MM.1S (cell line): ENCODE results near the gene B3GNT8.

Experiments
- DNase-seq: peaks from one replicate; pipeline ENCODE4 v3.0.0-alpha.2; 2015
- H2AFZ ChIP-seq: fragments of 300-600 bp; sonication (generic); 2 replicates; pipeline ENCODE4 v1.6.0; 2016; ENCODE audit warnings: antibody characterized with exemption, low read length
- H3F3A ChIP-seq: fragments of 300-600 bp; sonication (generic); 2 replicates; pipeline ENCODE4 v1.6.1; 2016; ENCODE audit warnings: mild to moderate bottlenecking, antibody characterized with exemption, low read length, moderate library complexity, mixed read lengths; ENCODE audit not compliant: insufficient read depth
- H3K27ac ChIP-seq: fragments of 300-600 bp; sonication (generic); 2 replicates; pipeline ENCODE4 v1.5.1; 2016; ENCODE audit warnings: mild to moderate bottlenecking, low read length
- H3K27me3 ChIP-seq: fragments of 300-600 bp; sonication (generic); replicated peaks from 2 replicates; pipeline ENCODE4 v1.6.0; 2016; ENCODE audit warnings: low read length; ENCODE audit not compliant: insufficient read depth
- H3K36me3 ChIP-seq: fragments of 300-600 bp; sonication (generic); replicated peaks from 2 replicates; pipeline ENCODE4 v1.6.1; 2016; ENCODE audit warnings: mild to moderate bottlenecking, low read length, mixed read lengths; ENCODE audit not compliant: insufficient read depth
- H3K4me1 ChIP-seq: fragments of 300-600 bp; sonication (generic); 2 replicates; pipeline ENCODE4 v1.6.1; 2016; ENCODE audit warnings: low read length, mixed read lengths
- H3K4me2 ChIP-seq: fragments of 300-600 bp; sonication (generic); 2 replicates; pipeline ENCODE4 v1.6.0; 2016; ENCODE audit warnings: low read depth, low read length
- H3K4me3 ChIP-seq: fragments of 300-600 bp; sonication (generic); 2 replicates; pipeline ENCODE4 v1.5.1; 2016; ENCODE audit warnings: low read length, mixed read lengths
- H3K79me2 ChIP-seq: fragments of 300-600 bp; sonication (generic); 2 replicates; pipeline ENCODE4 v1.6.1; 2016; ENCODE audit warnings: mixed run types, low read length, mixed read lengths
- H3K9ac ChIP-seq: fragments of 300-600 bp; sonication (generic); 2 replicates; pipeline ENCODE4 v1.6.1; 2016; ENCODE audit warnings: low read length, mixed read lengths
- H3K9me2 ChIP-seq: fragments of 300-600 bp; sonication (generic); replicated peaks from 2 replicates; pipeline ENCODE4 v1.6.1; 2016; ENCODE audit warnings: mild to moderate bottlenecking, low read length, mixed read lengths; ENCODE audit not compliant: insufficient read depth
- H3K9me3 ChIP-seq: fragments of 300-600 bp; sonication (generic); replicated peaks from 2 replicates; pipeline ENCODE4 v1.6.1; 2016; ENCODE audit warnings: mild to moderate bottlenecking, low read length, mixed read lengths; ENCODE audit not compliant: insufficient read depth
- H4K20me1 ChIP-seq: fragments of 300-600 bp; sonication (generic); 2 replicates; pipeline ENCODE4 v1.6.1; 2016; ENCODE audit warnings: mild to moderate bottlenecking, low read length, moderate library complexity, mixed read lengths; ENCODE audit not compliant: insufficient read depth
- CTCF ChIP-seq: fragments of 300-600 bp; sonication (generic); IDR thresholded peaks from 2 replicates; pipeline ENCODE4 v1.5.1; 2016; ENCODE audit warnings: antibody characterized with exemption, low read length, mixed read lengths
- EZH2 ChIP-seq: fragments of 300-600 bp; sonication (generic); optimal IDR thresholded peaks from 2 replicates; pipeline ENCODE3; 2017; ENCODE audit warnings: low read depth, mild to moderate bottlenecking, antibody characterized with exemption, low read length, mixed read lengths
- EZH2phosphoT487 ChIP-seq: fragments of 300-600 bp; sonication (generic); IDR thresholded peaks from 2 replicates; pipeline ENCODE4 v1.6.1; 2018; ENCODE audit warnings: antibody characterized with exemption, low read length

B3GNT8 gene

GRCh38 chr19:41455936-41456335, 28.8 kb upstream of the B3GNT8 start:
- no peak for DNase-seq
- no peaks in the 10 kb centered on the region for H3K36me3 ChIP-seq
- H3K27me3 ChIP-seq, result no peaks in the 10 kb centered on the region
- no peaks in the 10 kb centered on the region for H3K9me3 ChIP-seq
- peaks cover 8% of the 10 kb centered on the region; the same call in 1 of the 2 replicates for H3F3A ChIP-seq
- H2AFZ ChIP-seq, result no peak overlapping the region
- no peaks in the 10 kb centered on the region for H3K9me2 ChIP-seq
- no peaks in the 10 kb centered on the region for H4K20me1 ChIP-seq
- peaks cover 17% of the 10 kb centered on the region for H3K4me1 ChIP-seq
- no peaks in the 10 kb centered on the region for H3K79me2 ChIP-seq
- H3K27ac ChIP-seq, result no peak overlapping the region
- TF ChIP-seq EZH2phosphoT487 (no peak), EZH2 (no peak), CTCF (no peak)
- no peak overlapping the region for H3K4me2 ChIP-seq
- no peak overlapping the region for H3K9ac ChIP-seq
- no peak overlapping the region for H3K4me3 ChIP-seq

GRCh38 chr19:41452584-41453275, 25.6 kb upstream of the B3GNT8 start:
- H3K9me2 ChIP-seq, result no peaks in the 10 kb centered on the region
- no peak overlapping the region for H3K27ac ChIP-seq
- H2AFZ ChIP-seq, result no peak overlapping the region
- no peak overlapping the region for H3K9ac ChIP-seq
- no peak for TF ChIP-seq EZH2
- TF ChIP-seq EZH2phosphoT487, result no peak
- TF ChIP-seq CTCF, result no peak
- H3K4me1 ChIP-seq, result peaks cover 15% of the 10 kb centered on the region
- peaks cover 8% of the 10 kb centered on the region; the same call in 1 of the 2 replicates for H3F3A ChIP-seq
- H3K27me3 ChIP-seq, result no peaks in the 10 kb centered on the region
- H3K36me3 ChIP-seq, result no peaks in the 10 kb centered on the region
- no peak overlapping the region for H3K4me3 ChIP-seq
- H3K9me3 ChIP-seq, result no peaks in the 10 kb centered on the region
- no peaks in the 10 kb centered on the region for H4K20me1 ChIP-seq
- H3K4me2 ChIP-seq, result no peak overlapping the region
- no peak for DNase-seq
- no peaks in the 10 kb centered on the region for H3K79me2 ChIP-seq

GRCh38 chr19:41449865-41450178, 22.6 kb upstream of the B3GNT8 start:
- no peak for DNase-seq
- H3K36me3 ChIP-seq, result no peaks in the 10 kb centered on the region
- no peaks in the 10 kb centered on the region for H3K27me3 ChIP-seq
- peaks cover 4% of the 10 kb centered on the region; the same call in 1 of the 2 replicates for H3K4me1 ChIP-seq
- H3K27ac ChIP-seq, result no peak overlapping the region
- H3K9me3 ChIP-seq, result no peaks in the 10 kb centered on the region
- no peaks in the 10 kb centered on the region for H3K9me2 ChIP-seq
- H3K4me3 ChIP-seq, result no peak overlapping the region
- no peak overlapping the region for H2AFZ ChIP-seq
- no peaks in the 10 kb centered on the region for H4K20me1 ChIP-seq
- H3K4me2 ChIP-seq, result peak overlapping the region; percentile 68; the same call in 1 of the 2 replicates
- TF ChIP-seq CTCF, result no peak
- no peak for TF ChIP-seq EZH2phosphoT487
- TF ChIP-seq EZH2, result no peak
- H3K79me2 ChIP-seq, result no peaks in the 10 kb centered on the region
- no peaks in the 10 kb centered on the region for H3F3A ChIP-seq
- H3K9ac ChIP-seq, result no peak overlapping the region
